Cardiac fibroblast (primary cell): ENCODE data around the gene RAB3IP.

Source experiments
- DNase-seq, 2 donors: peaks; one replicate each; pipeline versions ENCODE4 v3.0.0 to v3.0.0-alpha.2; 2010; ENCODE audit warnings: low read depth in 2 of 2
- H3K4me3 ChIP-seq, 2 donors: replicated peaks in 1 of 2; 1 replicate in 1 of 2; 2 replicates in 1 of 2; pipeline ENCODE4 v1.5.1; 2011; ENCODE audit warnings: low read depth in 2 of 2, low read length in 2 of 2, mild to moderate bottlenecking in 2 of 2, moderate library complexity in 1 of 2
- CTCF ChIP-seq: IDR thresholded peaks from one replicate; pipeline ENCODE4 v1.5.1; 2011; ENCODE audit warnings: low read depth, mild to moderate bottlenecking, low read length, inconsistent platforms

The RAB3IP gene

DNA sequence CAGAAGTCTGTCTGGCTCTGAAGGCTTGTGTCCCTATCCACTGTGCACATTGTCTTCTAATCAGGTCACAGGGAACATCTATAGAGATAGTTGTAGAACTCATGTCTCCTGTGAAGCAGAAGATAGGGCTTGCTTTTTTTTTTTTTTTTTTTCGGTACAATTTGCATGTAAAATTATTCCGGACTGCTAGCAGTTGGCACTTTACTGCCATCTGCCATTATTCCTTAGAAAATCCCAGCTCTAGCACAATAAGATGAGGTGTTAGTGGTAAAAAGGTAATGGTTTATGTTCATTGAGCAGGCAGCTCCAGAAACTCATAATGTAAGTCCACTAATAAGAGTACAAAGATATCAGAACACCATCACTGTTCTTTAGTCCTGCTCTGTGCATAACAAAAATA lies 95.0 kb downstream of the RAB3IP start:
- H3K4me3 ChIP-seq: no peak overlapping the region
- TF ChIP-seq CTCF: no peak
- DNase-seq: no peak

GRCh38 chr12:69834147-69834546 lies 95.5 kb downstream of the RAB3IP start:
- no peak for DNase-seq
- no peak overlapping the region for H3K4me3 ChIP-seq
- TF ChIP-seq CTCF: no peak

GRCh38 chr12:69834576-69834975 lies 95.9 kb downstream of the RAB3IP start:
- no peak for DNase-seq
- TF ChIP-seq CTCF: no peak
- no peak overlapping the region for H3K4me3 ChIP-seq

GRCh38 chr12:69835081-69835480 lies 96.4 kb downstream of the RAB3IP start:
- TF ChIP-seq CTCF: no peak
- peak in 1 of 2 donors; percentile 19 for DNase-seq
- no peak overlapping the region for H3K4me3 ChIP-seq

- H3K4me3 ChIP-seq: no peak overlapping the region
- DNase-seq: no peak
- no peak for TF ChIP-seq CTCF
Measured at GRCh38 chr12:69836015-69836414, 97.4 kb downstream of the RAB3IP start.

DNA sequence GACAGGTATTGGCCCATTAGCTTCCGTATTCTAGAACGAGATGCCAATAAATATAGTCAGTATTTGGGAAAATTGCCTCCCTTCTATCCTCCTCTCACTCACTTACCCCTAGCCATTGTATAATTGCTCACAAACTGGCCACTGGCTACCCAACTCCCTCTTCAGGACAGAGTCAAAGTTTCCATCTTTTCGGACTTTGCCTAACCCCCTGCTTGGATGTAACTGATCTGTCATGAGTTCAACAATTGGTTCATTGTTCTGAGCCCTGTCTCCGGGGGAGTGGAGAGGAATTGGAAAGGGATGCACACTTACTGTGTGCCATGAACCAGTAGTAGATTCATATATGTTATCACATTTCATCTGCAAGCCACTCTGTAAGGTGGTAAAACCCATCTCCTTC lies 98.5 kb downstream of the RAB3IP start:
- DNase-seq: no peak
- TF ChIP-seq CTCF: no peak

GRCh38 chr12:69837657-69838415 lies 99.2 kb downstream of the RAB3IP start:
- no peak for DNase-seq
- TF ChIP-seq CTCF: no peak
- H3K4me3 ChIP-seq: no peak overlapping the region

More for the DNA sequence above, 98.5 kb downstream of the RAB3IP start:
- no peak overlapping the region for H3K4me3 ChIP-seq
